Measurements from ENCODE around the gene ARHGAP22.

The ARHGAP22 gene

GRCh38 chr10:48550071-48550691 lies 54.7 kb downstream of the ARHGAP22 start:
- DNase-seq, result no peak

- no peak for DNase-seq
Observed at GRCh38 chr10:48549236-48549635, 55.6 kb downstream of the ARHGAP22 start.

DNA sequence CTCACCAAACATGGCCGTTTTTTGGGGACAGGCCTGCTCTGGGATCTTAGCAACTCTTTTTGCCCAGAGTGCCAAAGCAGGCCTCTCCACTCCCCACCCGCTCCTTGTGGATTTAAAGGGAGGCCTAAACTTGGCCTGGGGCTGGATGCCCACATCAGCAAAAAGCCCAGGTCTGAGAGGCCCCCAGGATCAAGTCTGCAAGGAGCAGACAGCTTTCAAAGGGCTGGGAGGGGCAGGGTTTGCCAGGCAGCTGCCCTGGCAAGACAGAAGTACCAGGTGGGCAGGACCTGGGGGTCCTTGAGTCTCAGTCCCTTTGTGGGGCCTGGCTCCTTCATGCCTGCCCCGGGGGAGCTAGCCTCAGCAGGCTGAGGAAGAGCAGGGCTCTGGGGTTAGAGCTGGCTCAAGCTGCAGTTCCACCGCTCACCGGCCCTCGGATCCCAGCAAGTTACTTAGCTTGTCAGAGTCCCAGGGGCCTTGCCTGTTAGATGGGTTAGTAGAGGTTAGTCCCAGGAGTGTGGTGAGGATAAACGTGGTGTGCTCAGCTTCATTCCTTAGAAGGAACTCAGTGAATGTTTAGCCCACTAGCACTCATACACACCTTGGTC lies 56.2 kb downstream of the ARHGAP22 start:
- no peak for DNase-seq

DNA sequence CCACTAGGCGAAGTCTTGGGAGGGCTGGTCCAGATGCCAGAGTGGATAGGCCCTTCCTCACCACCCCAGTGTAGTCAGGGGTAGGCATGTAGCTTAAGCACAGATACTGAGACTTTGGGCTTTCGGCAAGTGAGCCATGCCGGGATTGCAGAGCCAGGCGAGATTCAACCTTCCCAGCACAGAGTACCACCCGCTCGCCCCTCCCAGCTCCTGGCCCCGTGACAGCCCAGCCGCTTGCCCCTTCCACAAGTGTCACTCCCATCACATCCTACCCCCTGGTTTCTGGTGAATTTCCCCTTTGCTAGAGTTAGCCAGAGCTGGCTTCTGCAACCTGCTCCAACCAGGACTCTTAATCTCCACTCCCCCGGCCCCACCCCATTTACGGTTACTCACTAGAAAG lies 56.9 kb downstream of the ARHGAP22 start:
- DNase-seq, result no peak

GRCh38 chr10:48547061-48547895 lies 57.6 kb downstream of the ARHGAP22 start:
- DNase-seq, result no peak

DNA sequence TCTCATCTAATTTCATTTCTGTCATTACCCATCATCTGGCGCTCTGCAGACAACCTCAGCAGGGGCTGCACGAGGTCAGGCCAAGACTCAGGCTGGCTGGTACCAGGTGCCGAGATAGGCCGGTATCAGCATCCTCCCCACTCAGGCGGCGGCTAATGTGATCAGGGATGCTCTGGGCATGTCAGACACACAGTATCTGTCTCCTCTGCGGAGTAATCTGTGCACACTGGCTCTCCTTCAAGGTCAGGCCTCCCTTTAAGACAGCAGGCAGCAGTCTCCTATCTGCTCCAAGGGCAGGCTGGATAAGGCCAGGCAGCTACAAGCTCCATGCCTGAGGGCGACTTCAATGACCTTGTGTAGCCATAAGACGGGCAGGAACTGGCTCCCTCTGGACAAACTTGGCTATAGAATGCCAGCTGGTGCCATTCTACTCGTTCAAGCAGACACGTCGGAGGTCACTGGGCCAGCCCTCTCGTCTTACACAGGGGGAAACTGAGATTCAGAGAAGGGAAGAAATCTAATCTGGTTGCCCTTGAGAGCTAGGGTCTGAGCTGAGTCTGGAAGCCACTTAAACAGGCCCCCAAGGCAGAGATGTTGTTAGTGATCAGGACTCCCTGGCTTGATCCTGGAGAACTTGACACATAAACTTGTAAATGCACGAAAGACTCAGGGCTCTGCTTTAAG lies 59.3 kb downstream of the ARHGAP22 start:
- no peak for DNase-seq

- no peak for DNase-seq
Observed at GRCh38 chr10:48543182-48543844, 61.6 kb downstream of the ARHGAP22 start.

DNA sequence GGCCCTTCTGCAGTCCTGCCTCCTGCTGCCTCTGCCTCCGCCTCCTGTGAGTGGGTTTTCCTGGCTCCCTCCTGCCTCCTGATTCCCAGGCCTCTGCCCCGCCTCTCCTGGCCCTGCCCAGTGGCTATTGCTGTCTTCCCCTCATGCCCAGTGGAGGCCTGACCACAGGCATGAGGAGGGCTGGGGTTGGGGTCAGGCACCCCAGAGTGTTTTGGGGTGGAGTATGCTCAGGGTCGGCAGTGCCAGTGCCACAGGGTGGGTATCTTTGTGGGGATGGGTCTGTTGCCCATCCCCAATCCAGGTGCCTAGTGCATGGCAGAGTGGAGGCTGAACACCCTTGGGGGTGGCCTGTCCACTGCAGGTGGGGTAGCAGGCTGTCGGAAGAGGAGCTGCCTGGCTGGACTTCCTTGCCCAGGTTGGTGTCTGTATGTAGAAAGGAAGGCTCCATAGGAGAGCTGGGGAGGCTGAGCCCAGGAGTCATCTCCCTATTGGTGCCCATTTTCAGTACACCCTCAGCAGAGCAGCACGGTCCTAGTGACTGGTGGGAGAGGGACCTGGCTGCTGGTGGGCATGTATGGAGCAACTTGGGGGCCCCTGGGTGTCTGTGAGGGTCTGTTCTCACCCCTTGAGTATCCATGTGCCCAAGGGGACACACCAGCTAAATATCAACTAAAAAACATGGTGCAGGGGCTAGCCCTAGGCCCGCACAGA lies 62.2 kb downstream of the ARHGAP22 start:
- DNase-seq, result no peak

GRCh38 chr10:48541144-48541795 lies 63.6 kb downstream of the ARHGAP22 start:
- DNase-seq, result no peak

DNA sequence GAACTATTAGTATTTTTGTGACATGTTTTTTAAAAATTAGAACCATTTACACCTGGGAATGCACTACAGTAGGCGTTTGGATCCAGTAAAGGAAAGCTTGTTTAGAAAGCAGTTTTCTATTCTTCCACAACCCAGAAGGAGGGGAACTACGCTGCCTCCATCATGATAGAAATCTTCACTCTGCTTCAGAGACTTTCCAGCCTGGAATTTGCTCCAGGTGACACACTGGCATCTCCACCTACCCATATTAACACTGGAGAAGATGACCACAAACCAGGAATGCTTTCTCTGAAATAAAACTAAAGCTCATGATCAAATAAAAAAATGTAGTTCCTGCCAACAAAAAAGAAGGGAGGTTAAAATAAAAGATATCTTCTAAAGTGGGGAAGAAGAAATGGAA lies 66.3 kb downstream of the ARHGAP22 start:
- no peak for DNase-seq

DNA sequence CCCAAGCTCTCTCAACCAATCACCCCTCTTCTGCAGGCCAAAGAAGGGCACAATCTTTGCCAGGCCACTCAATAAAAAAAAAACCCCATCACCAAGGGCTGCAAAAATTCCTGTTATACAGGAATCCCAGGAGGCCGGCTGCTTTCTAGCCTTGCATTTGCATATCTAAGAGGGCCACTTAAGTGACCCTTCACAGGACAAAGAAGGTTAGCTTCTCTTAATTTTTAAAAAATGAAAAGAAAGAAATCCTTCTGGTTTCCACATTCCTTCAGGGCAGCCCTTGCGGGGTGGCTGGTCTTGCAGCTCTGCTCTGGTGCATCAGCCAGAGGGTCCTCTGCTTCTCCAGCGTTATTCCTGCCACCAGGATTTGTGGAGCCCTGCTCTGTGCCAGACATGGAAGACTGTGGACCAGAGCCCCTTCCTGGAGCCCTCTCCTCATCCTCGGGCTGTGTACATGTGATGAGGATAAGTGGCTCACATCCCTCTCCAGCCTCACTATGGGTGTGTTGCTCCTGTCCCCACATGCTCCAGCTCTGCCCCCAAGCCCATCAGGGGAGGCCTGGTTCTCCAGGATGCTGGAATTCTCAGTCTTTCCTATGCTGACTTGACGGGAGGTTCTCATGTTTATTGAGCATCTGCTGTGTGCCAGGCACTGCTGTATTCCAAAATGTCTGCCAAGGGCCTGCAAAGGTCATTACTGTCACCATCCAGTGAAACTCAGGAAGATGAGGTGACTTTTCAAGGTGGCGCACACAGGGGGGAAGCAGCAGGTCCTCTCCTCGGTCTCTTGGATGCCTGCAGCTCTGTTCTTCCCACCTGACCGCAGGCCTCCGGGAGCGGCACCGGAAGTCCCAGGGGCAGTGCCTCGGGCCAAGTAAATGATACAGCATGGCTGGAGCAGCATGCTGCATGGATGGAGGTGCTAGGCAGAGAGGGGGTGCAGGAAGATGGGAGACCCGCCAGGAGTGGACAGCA lies 67.7 kb downstream of the ARHGAP22 start:
- no peak for DNase-seq

DNA sequence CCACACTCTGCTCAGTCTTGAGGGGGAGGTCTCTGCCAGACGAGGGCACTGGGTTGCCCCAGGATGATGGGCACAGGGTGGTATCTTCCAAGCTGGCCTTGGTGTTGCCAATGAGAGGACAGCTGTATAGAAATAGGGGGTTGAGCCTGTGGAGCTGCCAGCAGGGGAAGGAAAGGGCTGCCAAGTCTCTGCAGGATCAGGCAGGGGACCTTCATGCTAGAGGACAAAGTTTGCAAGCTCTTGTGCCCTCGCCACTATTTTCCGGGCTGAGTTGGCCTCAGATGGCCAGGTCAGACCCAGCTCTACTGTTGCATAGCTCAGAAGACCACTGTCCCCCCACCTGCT lies 68.7 kb downstream of the ARHGAP22 start:
- no peak for DNase-seq

GRCh38 chr10:48535416-48536155 lies 69.3 kb downstream of the ARHGAP22 start:
- DNase-seq, result no peak

GRCh38 chr10:48533951-48534720 lies 70.7 kb downstream of the ARHGAP22 start:
- DNase-seq, result no peak

DNA sequence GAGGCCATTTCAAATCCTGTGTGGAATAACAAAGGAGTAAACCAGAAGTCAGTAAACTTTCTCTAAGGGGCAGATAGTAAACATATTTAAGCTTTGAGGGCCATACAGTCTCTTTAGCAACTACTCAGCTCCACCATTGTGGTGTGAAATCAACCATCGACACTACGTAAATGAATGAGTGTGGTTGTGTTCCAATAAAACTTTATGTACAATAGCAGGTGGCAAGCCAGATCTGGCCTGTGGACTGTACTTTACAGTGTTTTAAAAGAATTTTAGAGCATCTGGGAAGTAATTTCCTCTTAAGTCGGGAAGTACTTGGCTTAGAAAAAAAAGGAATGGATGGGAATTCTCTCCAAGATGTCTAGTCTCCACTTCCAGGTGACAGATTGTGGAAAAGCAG lies 71.3 kb downstream of the ARHGAP22 start:
- no peak for DNase-seq

DNA sequence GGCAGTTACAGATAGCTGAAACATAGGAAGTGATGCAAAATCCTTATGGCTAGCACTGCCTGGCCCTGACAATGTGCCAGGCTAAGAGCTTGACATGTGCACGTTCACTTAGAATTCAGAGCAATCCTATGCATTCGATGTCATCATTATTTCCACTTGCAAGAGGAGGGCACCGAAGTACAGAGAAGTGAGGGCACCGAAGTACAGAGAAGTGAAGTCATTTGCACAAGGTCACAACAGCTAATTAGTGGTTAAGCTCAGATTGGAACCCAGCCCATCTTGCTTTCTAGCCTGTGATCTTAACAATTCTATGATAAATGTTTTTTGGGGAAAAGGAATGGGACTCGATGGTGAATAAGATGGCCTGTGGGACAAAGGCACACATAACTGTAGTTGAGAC lies 73.4 kb downstream of the ARHGAP22 start:
- no peak for DNase-seq

DNA sequence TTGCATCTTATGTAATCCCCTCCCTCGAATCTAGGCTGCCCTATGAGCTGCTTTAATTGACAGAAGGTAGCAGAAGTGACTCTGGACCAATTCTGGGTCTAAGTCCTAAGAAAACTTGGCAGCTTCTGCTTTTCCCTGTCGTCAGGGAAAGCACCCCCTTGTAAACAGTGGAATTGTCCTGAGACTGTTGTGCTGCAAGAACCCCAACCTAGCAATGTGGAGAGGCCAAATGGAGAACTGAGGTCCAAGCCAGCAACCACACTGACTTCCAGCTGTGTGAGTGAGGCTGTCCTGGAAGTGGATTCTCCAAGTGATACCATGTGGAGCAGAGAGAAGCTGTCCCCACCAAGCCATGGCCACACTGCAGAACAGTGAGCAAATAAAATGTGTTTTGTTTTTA lies 75.5 kb downstream of the ARHGAP22 start:
- DNase-seq, result no peak

DNA sequence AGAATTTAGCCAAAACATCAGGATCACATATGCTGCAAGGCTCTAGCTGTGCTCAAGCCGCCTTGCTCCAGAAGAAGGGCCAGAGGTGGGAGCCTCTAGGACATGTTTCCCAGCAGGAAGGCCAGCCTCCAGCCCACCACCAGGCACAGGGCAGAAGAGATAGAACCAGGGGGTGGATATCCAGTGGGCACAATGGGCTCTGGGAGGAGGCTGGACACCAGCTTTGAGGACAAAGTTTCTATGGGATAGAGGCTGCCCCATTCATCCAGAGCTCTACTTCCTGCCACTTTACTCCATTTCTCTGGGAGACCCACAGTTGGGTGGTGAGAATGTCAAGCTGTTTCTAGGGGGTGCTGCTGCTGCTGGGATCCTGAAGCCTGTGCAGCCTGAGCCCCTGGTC lies 77.1 kb downstream of the ARHGAP22 start:
- DNase-seq, result no peak

- DNase-seq, result no peak
Observed at GRCh38 chr10:48526846-48527505, 77.9 kb downstream of the ARHGAP22 start.

Measured in amniotic stem cell (primary cell).